KBM-7 (cell line): ENCODE data around the gene TCHP.
A peak's percentile ranks its signal among the peaks of the same experiment; 100 is the strongest.
"Not testable (repeated sequence)": the region's sequence is repeated elsewhere in the genome, so short reads cannot be mapped to it uniquely, and the experiment has no call there.

Source experiments
- DNase-seq: peaks from one replicate; pipeline ENCODE4 v3.0.0-alpha.2; 2015
- in situ Hi-C: fragments of 300-500 bp; cut with MboI; formaldehyde crosslinking; loops from 2 replicates; pipeline ENCODE4 v1.14.3; 2020; ENCODE audit warnings: low sequenced_read_pairs, low pct_unique_long_range_greater_than_20kb, mixed read lengths

Gene TCHP

GRCh38 chr12:109899783-109900751, at the start of gene TCHP:
Gene TCHP (plus strand): TSS chr12:109900274. CDS start chr12:109903027, 2,753 bp downstream.
- in situ Hi-C loops, result no loop called here
- DNase-seq, result peak; percentile 87

GRCh38 chr12:109850518-109850917, 49.6 kb upstream of the TCHP start:
- in situ Hi-C loops, DNase-seq: not testable (repeated sequence)

- in situ Hi-C loops, result no loop called here
- no peak for DNase-seq
These were observed 44.7 kb upstream of the TCHP start for GRCh38 chr12:109855377-109855776.

DNA sequence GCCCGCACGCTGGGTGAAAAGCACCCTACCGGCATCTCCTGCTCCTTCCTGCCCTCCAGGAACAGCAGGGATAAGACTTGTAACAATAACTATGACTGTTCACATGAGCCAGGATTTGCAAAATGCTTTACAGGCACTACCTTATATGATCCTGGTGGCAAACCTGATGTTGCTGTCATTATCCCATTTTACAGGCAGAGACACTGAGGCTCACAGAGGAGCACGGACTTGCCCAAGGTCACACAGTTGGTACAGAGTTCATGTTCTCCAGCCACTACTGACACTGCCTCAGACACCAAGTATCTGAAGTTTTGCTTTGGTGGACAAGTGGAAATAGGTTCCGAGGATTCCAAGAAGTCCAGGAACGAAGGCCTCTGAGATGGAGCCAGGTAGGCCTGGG, 42.4 kb upstream of the TCHP start:
- DNase-seq, result no peak
- in situ Hi-C loops, result no loop called here

- peak; percentile 22 for DNase-seq
- in situ Hi-C loops, result no loop called here
These were observed 41.3 kb upstream of the TCHP start for GRCh38 chr12:109858764-109859163.

- in situ Hi-C loops, result no loop called here
- DNase-seq, result no peak
These were observed 39.1 kb upstream of the TCHP start for GRCh38 chr12:109860977-109861376.

DNA sequence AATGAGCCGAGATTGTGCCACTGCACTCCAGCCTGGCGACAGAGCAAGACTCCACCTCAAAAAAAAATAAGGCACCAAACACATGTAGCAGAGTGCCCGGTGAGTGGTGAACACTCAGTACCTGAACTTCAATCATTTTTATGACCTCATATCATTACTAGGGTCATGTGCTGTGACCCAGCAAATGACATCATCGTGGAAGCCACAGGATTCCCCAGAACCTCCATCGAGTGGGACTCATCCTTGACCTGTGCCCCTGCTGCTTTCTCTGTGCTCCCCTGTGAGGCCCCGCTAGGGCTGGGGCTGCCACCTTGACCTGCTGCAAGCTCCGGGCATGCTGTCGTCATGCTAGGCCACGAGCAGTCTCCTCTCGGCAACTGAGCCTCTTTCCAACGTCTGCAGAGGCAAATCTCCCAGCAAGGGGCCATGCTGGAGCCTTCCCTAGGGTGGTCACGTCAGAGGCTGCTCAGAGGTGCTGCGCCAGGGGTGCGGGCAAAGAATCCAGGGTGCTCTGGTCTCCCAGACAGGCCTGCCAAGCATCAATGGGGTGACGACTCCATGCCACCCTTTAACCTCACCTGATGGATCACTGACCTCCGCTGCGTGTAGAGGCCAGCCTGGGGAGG, 38.3 kb upstream of the TCHP start:
- DNase-seq, result no peak
- in situ Hi-C loops, result no loop called here

GRCh38 chr12:109862491-109862890, 37.6 kb upstream of the TCHP start:
- DNase-seq, in situ Hi-C loops: not testable (repeated sequence)

GRCh38 chr12:109863847-109864712, 36.0 kb upstream of the TCHP start:
- DNase-seq, result no peak
- in situ Hi-C loops, result no loop called here

DNA sequence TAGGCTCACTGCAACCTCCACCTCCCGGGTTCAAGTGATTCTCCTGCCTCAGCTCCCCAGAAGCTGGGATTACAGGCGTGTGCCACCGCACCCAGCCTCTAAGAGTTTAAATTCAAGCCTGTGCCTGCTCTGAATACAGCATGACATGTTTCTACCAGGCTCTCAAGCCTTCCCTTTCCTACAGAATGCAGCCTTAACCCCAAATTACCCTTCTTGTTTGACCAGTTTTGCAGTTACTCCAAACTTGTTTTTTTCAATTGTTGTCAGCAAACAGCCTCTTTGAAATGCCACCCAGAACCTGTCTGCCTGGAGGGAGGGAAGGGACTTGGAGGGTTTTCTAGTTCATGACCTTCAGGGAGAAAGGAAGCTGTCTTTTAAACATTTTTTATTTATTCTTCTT, 35.2 kb upstream of the TCHP start:
- in situ Hi-C loops, result no loop called here
- no peak for DNase-seq

GRCh38 chr12:109868182-109869051, 31.7 kb upstream of the TCHP start:
- DNase-seq, result no peak
- in situ Hi-C loops, result no loop called here

DNA sequence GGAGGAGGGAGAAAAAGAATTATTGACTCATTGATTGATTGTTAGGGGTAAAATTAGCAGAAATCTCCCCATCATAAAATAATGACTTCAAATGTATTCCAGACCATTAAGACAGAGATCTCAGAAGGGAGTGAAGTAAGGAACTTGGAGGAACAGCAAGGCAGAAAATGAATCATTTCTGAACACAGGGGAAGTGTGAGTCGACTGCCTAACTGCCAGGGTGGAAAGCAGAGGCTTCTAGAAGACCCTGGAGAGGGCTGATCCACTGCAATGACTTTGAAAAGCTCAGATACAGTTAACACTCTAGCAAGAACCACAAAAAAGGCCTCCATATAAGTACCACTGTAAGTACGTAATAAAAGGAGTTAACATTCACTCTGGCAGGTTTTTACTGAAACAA, 29.4 kb upstream of the TCHP start:
- no peak for DNase-seq
- in situ Hi-C loops, result no loop called here

DNA sequence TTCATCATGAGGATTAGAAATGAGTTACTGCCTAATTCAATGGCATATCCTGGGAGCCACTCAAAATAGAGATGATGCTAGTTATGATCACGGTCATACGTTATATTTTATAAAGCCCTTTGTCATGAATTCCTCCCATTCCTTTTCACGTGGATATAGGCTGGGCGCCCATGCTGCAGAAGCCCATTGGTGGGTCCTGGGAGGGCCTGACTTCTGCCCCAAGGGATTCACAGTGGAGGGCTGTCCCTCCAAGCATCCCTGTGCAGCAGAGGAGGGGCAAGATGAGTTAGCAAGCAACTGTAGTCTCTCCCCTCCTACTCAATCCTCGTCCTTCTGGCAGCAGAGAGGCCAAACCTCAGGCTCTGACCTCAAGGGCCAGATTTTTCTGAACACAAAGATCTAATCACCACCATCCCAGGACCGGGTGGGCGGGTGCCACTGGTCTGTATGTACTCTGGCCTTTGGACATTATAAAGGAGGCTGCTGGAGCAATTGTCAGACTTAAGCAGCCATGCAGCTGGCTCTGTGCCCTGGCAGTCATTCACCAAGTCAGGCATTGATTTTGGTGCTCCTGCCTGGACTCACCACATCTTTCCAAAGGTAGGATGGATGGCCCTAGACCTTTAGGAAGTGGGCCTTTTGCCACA, 28.3 kb upstream of the TCHP start:
- in situ Hi-C loops, result no loop called here
- DNase-seq, result no peak

- in situ Hi-C loops, result no loop called here
- DNase-seq, result no peak
These were observed 26.4 kb upstream of the TCHP start for GRCh38 chr12:109873653-109874052.

DNA sequence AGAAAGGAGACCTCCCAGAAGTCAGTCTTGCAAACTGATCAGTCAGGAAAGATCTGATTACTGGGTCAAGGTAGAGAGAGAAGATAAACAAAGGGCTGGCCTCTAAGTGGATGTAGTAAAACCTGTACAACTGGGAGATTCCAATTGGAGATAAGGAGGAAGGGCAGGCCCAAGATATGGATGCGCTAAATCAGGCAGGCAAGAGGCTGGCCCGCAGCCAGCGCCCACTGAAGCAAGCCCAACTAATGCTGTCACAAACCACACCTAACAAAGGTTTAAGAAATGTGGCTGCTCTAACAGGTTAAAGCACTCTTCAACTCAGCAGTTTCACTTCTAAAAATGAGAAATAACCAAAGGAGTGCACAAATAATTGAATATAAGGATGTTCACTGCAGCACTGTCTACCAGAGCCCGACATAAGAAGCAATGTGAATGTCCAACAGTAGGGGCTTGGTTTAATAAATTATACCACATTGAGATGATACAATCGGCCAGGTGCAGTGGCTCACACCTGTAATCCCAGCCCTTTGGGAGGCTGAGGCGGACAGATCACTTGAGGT, 24.4 kb upstream of the TCHP start:
- DNase-seq, result peak; percentile 35
- in situ Hi-C loops, result no loop called here

DNA sequence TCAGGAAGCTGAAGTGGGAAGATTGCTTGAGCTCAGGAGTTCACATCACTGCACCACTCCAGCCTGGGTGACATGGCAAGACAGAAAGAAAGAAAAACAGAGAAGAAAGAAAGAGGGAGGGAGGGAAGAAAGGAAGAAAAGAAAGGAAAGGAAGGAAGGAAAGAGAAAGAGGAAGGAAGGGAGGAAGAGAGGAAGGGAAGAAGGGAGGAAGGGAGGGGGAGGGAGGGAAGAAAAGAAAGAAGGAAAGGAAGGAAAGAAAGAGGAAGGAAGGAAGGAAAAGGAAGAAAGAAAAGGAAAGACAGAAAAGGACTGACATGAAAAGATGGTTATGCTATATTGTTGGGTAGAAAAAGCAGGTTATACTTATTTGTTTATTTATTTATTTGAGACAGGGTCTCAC, 23.7 kb upstream of the TCHP start:
- DNase-seq, result no peak
- in situ Hi-C loops, result no loop called here

- in situ Hi-C loops, result no loop called here
- no peak for DNase-seq
These were observed 22.4 kb upstream of the TCHP start for GRCh38 chr12:109877504-109878246.
